Hepatocyte (in vitro differentiated cells): Measurements from ENCODE around the gene RPL7A. TPM values are rescaled to one million over a fixed set of nuclear protein-coding genes. Genes with fewer than 3 reads are reported as not detected.

Source experiments
- DNase-seq: peaks from one replicate; pipeline ENCODE4 v3.0.0-alpha.2; 2016; ENCODE audit warnings: low spot score
- H2AFZ ChIP-seq: fragments of 200-600 bp; sonication (generic); 2 replicates; pipeline ENCODE4 v1.6.0; 2016; ENCODE audit warnings: antibody characterized with exemption, mild to moderate bottlenecking
- H3K27ac ChIP-seq: fragments of 200-600 bp; sonication (generic); 2 replicates; pipeline ENCODE4 v1.5.1; 2016; ENCODE audit warnings: mild to moderate bottlenecking
- H3K27me3 ChIP-seq: fragments of 200-600 bp; sonication (generic); 2 replicates; pipeline ENCODE4 v1.6.1; 2016
- H3K36me3 ChIP-seq: fragments of 200-600 bp; sonication (generic); replicated peaks from 2 replicates; pipeline ENCODE4 v1.5.1; 2016; ENCODE audit warnings: low read depth; ENCODE audit not compliant: insufficient read depth
- H3K4me1 ChIP-seq: fragments of 200-600 bp; sonication (generic); 2 replicates; pipeline ENCODE4 v1.5.1; 2016; ENCODE audit warnings: mild to moderate bottlenecking, moderate library complexity; ENCODE audit not compliant: insufficient read depth
- H3K4me2 ChIP-seq: fragments of 200-600 bp; sonication (generic); 2 replicates; pipeline ENCODE4 v1.6.0; 2016
- H3K4me3 ChIP-seq: fragments of 200-600 bp; sonication (generic); 2 replicates; pipeline ENCODE4 v1.5.1; 2016; ENCODE audit warnings: mild to moderate bottlenecking
- H3K79me2 ChIP-seq: fragments of 200-600 bp; sonication (generic); 2 replicates; pipeline ENCODE4 v1.6.0; 2017; ENCODE audit warnings: mild to moderate bottlenecking
- H3K9me2 ChIP-seq: fragments of 200-600 bp; sonication (generic); replicated peaks from 2 replicates; pipeline ENCODE4 v1.6.0; 2017; ENCODE audit warnings: mild to moderate bottlenecking; ENCODE audit not compliant: insufficient read depth
- H3K9me3 ChIP-seq: fragments of 200-600 bp; sonication (generic); 2 replicates; pipeline ENCODE4 v1.5.1; 2016; ENCODE audit warnings: low read depth, mild to moderate bottlenecking
- H4K20me1 ChIP-seq: fragments of 200-600 bp; sonication (generic); 2 replicates; pipeline ENCODE4 v1.6.0; 2016; ENCODE audit warnings: mild to moderate bottlenecking; ENCODE audit not compliant: insufficient read depth, poor library complexity, severe bottlenecking
- EZH2 ChIP-seq: fragments of 200-600 bp; sonication (generic); IDR thresholded peaks from 2 replicates; pipeline ENCODE4 v1.6.1; 2016; ENCODE audit warnings: antibody characterized with exemption, mild to moderate bottlenecking, borderline replicate concordance
- EZH2phosphoT487 ChIP-seq: fragments of 200-600 bp; sonication (generic); IDR thresholded peaks from one replicate; pipeline ENCODE4 v1.6.1; 2018; ENCODE audit warnings: antibody characterized with exemption, mild to moderate bottlenecking, low read depth, moderate library complexity; ENCODE audit not compliant: unreplicated experiment, severe bottlenecking
- WGBS: methylation state at CpG from one replicate; pipeline ENCODE4 v1.1.6; 2016; ENCODE audit warnings: low lambda C conversion rate; ENCODE audit errors: missing lambda C conversion rate; 5-methylcytosine and 5-hydroxymethylcytosine counted together
- polyA plus RNA-seq: library from polyadenylated mRNA; unstranded; fragments of >200 nt; fragmentation: Nextera tagmentation; extraction: Ambion mirVana; gene quantifications from 2 replicates; pipeline ENCODE4 v1.2.1, GENCODE V29; 2016
- total RNA-seq: library from RNA; depleted of rRNA; stranded (reverse); fragments of >200 nt; gene quantifications from 2 replicates; pipeline ENCODE4 v1.2.3, GENCODE V29; 2014
- TF ChIP-seq, protein P1 (sequence below): fragments of 200-600 bp; sonication (generic); IDR thresholded peaks from 2 replicates; pipeline ENCODE4 v1.5.1; 2016; ENCODE audit warnings: antibody characterized with exemption, mild to moderate bottlenecking; ENCODE audit not compliant: poor library complexity

RPL7A gene
- total and polyA plus RNA-seq, 2 experiments from 2014 or later, result 377 to 2,226 TPM

DNA sequence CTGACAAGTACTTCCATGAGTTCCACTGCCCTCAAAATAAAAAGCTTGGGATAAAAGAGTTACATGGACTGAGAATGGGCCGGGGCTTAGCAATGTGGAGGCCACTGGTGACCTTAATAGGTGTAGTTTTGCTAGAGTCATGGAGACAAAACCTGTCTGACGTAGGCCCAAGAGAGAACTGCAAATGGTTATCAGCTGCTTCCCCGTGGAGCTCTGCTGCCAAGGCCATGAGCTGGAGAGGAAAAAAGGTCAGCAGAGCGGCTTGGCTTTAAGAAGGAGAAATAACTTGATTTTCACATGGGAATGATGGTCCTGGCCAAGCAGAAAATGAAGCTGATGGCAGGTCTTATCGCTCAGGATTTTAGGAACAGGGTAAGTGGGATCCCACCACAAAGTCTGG lies 8.4 kb upstream of the RPL7A start:
- Histone ChIP-seq H3K9me3 (no peaks in the 10 kb centered on the region), H3K4me1 (peaks cover 5% of the 10 kb centered on the region), H4K20me1 (no peaks in the 10 kb centered on the region), H3K4me2 (no peak overlapping the region), H3K9me2 (no peaks in the 10 kb centered on the region), H3K79me2 (peaks cover 12% of the 10 kb centered on the region), H3K4me3 (no peak overlapping the region), H3K27ac (no peak overlapping the region), H3K27me3 (no peaks in the 10 kb centered on the region), H3K36me3 (no peaks in the 10 kb centered on the region), H2AFZ (no peak overlapping the region)
- no peak for DNase-seq
- 89% methylated on average over 5 of the region's 5 CpGs for WGBS
- TF ChIP-seq, protein P1, sequence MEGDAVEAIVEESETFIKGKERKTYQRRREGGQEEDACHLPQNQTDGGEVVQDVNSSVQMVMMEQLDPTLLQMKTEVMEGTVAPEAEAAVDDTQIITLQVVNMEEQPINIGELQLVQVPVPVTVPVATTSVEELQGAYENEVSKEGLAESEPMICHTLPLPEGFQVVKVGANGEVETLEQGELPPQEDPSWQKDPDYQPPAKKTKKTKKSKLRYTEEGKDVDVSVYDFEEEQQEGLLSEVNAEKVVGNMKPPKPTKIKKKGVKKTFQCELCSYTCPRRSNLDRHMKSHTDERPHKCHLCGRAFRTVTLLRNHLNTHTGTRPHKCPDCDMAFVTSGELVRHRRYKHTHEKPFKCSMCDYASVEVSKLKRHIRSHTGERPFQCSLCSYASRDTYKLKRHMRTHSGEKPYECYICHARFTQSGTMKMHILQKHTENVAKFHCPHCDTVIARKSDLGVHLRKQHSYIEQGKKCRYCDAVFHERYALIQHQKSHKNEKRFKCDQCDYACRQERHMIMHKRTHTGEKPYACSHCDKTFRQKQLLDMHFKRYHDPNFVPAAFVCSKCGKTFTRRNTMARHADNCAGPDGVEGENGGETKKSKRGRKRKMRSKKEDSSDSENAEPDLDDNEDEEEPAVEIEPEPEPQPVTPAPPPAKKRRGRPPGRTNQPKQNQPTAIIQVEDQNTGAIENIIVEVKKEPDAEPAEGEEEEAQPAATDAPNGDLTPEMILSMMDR, result no peak
- TF ChIP-seq EZH2, result no peak
- TF ChIP-seq EZH2phosphoT487, result no peak

DNA sequence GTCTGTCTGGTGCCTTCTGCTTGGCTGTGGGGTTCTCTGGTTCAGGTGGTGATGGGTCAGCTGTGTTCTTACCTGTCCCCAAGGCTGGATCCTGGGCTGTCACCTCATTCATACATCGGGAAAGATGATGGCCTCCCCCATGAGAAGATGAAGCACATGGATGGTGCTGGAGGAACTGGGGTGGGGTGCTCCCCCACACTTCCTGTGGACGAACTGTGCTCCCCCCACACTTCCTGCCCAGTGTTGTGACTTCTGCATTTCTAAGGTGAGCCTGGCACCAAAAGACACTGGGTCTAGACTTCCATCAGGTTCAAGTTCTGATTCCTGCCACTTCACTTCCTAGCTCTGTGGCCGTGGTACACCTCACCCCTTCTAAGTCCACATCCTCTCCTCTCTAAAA lies 7.8 kb upstream of the RPL7A start:
- H3K4me2 ChIP-seq, result no peak overlapping the region
- no peak for TF ChIP-seq EZH2
- TF ChIP-seq, protein P1, result no peak
- no peak for TF ChIP-seq EZH2phosphoT487
- no peaks in the 10 kb centered on the region for H3K9me3 ChIP-seq
- no peak overlapping the region for H3K27ac ChIP-seq
- no peak overlapping the region for H3K4me3 ChIP-seq
- DNase-seq, result no peak
- H3K9me2 ChIP-seq, result no peaks in the 10 kb centered on the region
- H2AFZ ChIP-seq, result no peak overlapping the region
- peaks cover 7% of the 10 kb centered on the region for H3K79me2 ChIP-seq
- H3K36me3 ChIP-seq, result no peaks in the 10 kb centered on the region
- no peaks in the 10 kb centered on the region for H3K27me3 ChIP-seq
- H4K20me1 ChIP-seq, result no peaks in the 10 kb centered on the region
- WGBS, result 89% methylated on average over 3 of the region's 3 CpGs
- H3K4me1 ChIP-seq, result no peaks in the 10 kb centered on the region

DNA sequence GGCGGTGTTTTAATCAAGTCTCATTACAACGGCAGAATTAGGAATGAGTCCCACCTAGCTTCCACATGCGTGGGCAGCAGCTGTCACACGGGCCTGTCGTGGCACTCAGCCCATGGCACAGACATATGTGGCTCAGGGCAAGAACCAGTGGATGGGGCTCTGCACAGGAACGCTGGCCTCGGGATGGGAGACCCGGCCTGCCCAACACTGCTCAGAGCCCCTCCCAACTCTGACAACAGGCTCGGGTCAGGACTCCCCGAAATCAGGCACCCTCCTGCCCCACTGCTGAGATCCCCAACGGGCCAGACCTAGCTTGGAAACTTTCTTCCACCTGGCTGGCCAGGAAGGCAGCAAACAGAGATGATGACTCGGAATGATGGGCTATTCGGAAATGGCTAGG lies 7.1 kb upstream of the RPL7A start:
- TF ChIP-seq EZH2 (no peak), EZH2phosphoT487 (no peak)
- TF ChIP-seq, protein P1, result no peak

DNA sequence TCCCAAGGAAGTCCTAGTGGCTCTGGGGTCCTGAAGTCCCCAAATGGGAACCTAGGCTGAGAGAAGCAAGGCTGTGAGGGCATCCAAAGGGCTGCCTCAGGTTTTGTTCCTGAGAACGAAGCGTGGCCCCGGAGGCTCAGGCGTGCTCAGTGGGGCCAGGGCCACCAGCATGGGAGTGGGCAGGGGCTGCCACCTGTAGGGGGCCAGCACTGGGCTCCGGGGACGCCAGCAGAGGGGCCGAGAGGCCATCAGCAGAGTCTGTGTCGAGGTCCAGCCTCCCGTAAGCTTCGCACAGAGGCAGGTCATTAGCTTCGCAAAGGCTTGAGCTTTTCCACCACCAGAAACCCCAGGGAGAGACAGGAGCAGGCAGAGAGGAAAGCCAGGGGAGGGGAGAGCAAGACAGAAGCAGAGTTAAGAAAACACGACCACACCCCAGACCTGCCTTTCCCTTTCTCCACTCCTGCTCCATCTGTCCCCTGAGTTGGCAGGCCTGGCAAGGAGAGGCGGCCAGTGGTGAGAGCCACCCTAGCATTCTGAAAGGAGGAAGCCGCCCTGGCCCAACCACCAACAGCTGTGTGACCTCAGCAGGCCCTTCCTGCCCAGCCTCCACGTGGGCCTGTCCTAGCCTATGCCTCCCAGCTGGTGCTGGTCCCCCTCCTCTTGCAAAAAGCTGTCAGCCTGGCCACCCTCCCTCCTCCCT lies 6.5 kb upstream of the RPL7A start:
- H3K79me2 ChIP-seq, result peaks cover 13% of the 10 kb centered on the region

More for the DNA sequence above, 7.1 kb upstream of the RPL7A start:
- Histone ChIP-seq H3K9me3 (no peaks in the 10 kb centered on the region), H3K27me3 (no peaks in the 10 kb centered on the region), H3K4me1 (no peaks in the 10 kb centered on the region), H3K79me2 (peaks cover 7% of the 10 kb centered on the region), H4K20me1 (no peaks in the 10 kb centered on the region), H2AFZ (no peak overlapping the region), H3K9me2 (no peaks in the 10 kb centered on the region), H3K4me2 (no peak overlapping the region), H3K27ac (no peak overlapping the region), H3K36me3 (no peaks in the 10 kb centered on the region), H3K4me3 (no peak overlapping the region)
- WGBS, result 95% methylated on average over 13 of the region's 13 CpGs
- DNase-seq, result no peak

More for the DNA sequence above, 6.5 kb upstream of the RPL7A start:
- no peak for DNase-seq
- Histone ChIP-seq H3K9me2 (no peaks in the 10 kb centered on the region), H3K4me1 (no peaks in the 10 kb centered on the region), H3K27ac (no peak overlapping the region), H2AFZ (no peak overlapping the region), H3K4me3 (no peak overlapping the region), H3K4me2 (no peak overlapping the region), H4K20me1 (no peaks in the 10 kb centered on the region), H3K9me3 (no peaks in the 10 kb centered on the region), H3K36me3 (no peaks in the 10 kb centered on the region), H3K27me3 (no peaks in the 10 kb centered on the region)
- TF ChIP-seq EZH2, result no peak
- no peak for TF ChIP-seq EZH2phosphoT487
- TF ChIP-seq, protein P1, result no peak
- 97% methylated on average over 13 of the region's 15 CpGs for WGBS
